Activated naive CD4-positive, alpha-beta T cell treated with anti-CD3 and anti-CD28 coated beads for 36 hours (primary cell): ENCODE measurements around the gene ABHD8. TPM values are rescaled to one million over a fixed set of nuclear protein-coding genes. Genes with fewer than 3 reads are reported as not detected.

Experiments used
- CTCF ChIA-PET: fragments of 350-600 bp; sonication (Branson Sonifier 250); formaldehyde crosslinking; loops from one replicate; lab custom pipeline; 2021; ENCODE audit warnings: antibody characterized with exemption; lab: Charles Lee
- DNase-seq: peaks from one replicate; pipeline ENCODE4 v3.0.0-alpha.2; 2020
- H3K27ac Mint-ChIP-seq: one replicate; pipeline ENCODE4 v1.8.0; 2021; ENCODE audit warnings: mild to moderate bottlenecking, mixed read lengths
- H3K27me3 Mint-ChIP-seq: one replicate; pipeline ENCODE4 v1.8.0; 2021; ENCODE audit warnings: low read depth, mixed read lengths
- H3K36me3 Mint-ChIP-seq: one replicate; pipeline ENCODE4 v1.8.0; 2021; ENCODE audit warnings: low read depth, mixed read lengths
- H3K4me1 Mint-ChIP-seq: one replicate; pipeline ENCODE4 v1.8.0; 2021; ENCODE audit warnings: low read depth, mixed read lengths
- H3K4me3 Mint-ChIP-seq: one replicate; pipeline ENCODE4 v1.8.0; 2021; ENCODE audit warnings: mild to moderate bottlenecking, moderate library complexity, mixed read lengths
- H3K9me3 Mint-ChIP-seq: one replicate; pipeline ENCODE4 v1.8.0; 2021; ENCODE audit warnings: mixed read lengths
- intact Hi-C: fragments of 100-400 bp; cut with micrococcal nuclease; formaldehyde crosslinking; loops from one replicate; pipeline ENCODE4 v1.15.1; 2023
- total RNA-seq, 2 experiments: library from RNA; stranded (reverse); gene quantifications; one replicate each; pipeline ENCODE4 v1.2.3, GENCODE V29; 2021

ABHD8 gene
- total RNA-seq, 2 experiments from 2014 or later, result 4.1 to 4.4 TPM

GRCh38 chr19:17309198-17309964 lies 6.2 kb upstream of the ABHD8 start, which contains the start of gene DDA1:
Gene DDA1 (plus strand): TSS chr19:17309563. CDS start chr19:17309655, 92 bp downstream.
- Mint-ChIP-seq H3K4me1 (peaks cover 47% of the 10 kb centered on the region), H3K4me3 (peak within 1 kb of the TSS; percentile 97), H3K27me3 (no peaks in the 10 kb centered on the region), H3K9me3 (no peaks in the 10 kb centered on the region), H3K27ac (peak within 1 kb of the TSS; percentile 86), H3K36me3 (peaks cover 7% of the 10 kb centered on the region)
- peak; percentile 100 for DNase-seq
- CTCF ChIA-PET, result interaction anchor here (0.5 to 2.1 kb wide), 5 partner anchors 9 to 117 kb away, joined by 3 to 6 read pairs (median 3); partner anchors contain the start of gene BABAM1
- intact Hi-C loops, result loop anchor here (1.0 to 10.0 kb wide), 9 partner anchors 19 to 767 kb away; partner anchors contain the start of genes CHERP, GTPBP3, HAUS8 and MYO9B

GRCh38 chr19:17307876-17308377 lies 4.7 kb upstream of the ABHD8 start:
- H3K9me3 Mint-ChIP-seq, result no peaks in the 10 kb centered on the region
- peaks cover 5% of the 10 kb centered on the region for H3K36me3 Mint-ChIP-seq
- no peaks in the 10 kb centered on the region for H3K27me3 Mint-ChIP-seq
- H3K4me1 Mint-ChIP-seq, result peaks cover 55% of the 10 kb centered on the region
- H3K4me3 Mint-ChIP-seq, result peak overlapping the region; percentile 27
- no peak for DNase-seq
- CTCF ChIA-PET, result interaction anchor here (0.6 kb wide), 1 partner anchor 47 kb away, joined by 3 read pairs; no protein-coding TSS in a partner anchor
- H3K27ac Mint-ChIP-seq, result peak overlapping the region; percentile 61
- intact Hi-C loops, result loop anchor here (5.0 to 10.0 kb wide), 2 partner anchors 204 to 473 kb away; partner anchors contain the start of gene PGLS

- Mint-ChIP-seq H3K4me1 (peaks cover 54% of the 10 kb centered on the region), H3K36me3 (no peaks in the 10 kb centered on the region), H3K27me3 (no peaks in the 10 kb centered on the region), H3K27ac (peak overlapping the region; percentile 88), H3K4me3 (peak overlapping the region; percentile 89), H3K9me3 (no peaks in the 10 kb centered on the region)
- DNase-seq, result no peak
- intact Hi-C loops, result loop anchor here (5.0 to 10.0 kb wide), 2 partner anchors 206 to 471 kb away; partner anchors contain the start of gene PGLS
- CTCF ChIA-PET, result interaction anchor here (1.0 kb wide), 1 partner anchor 79 kb away, joined by 5 read pairs; no protein-coding TSS in a partner anchor
Observed at GRCh38 chr19:17306285-17306714, 3.1 kb upstream of the ABHD8 start.

GRCh38 chr19:17305517-17306284 lies 2.5 kb upstream of the ABHD8 start, which contains the start of gene MRPL34:
Gene MRPL34 (plus strand): TSS chr19:17305872. CDS start chr19:17305893, 21 bp downstream.
- no peaks in the 10 kb centered on the region for H3K36me3 Mint-ChIP-seq
- H3K4me1 Mint-ChIP-seq, result peaks cover 48% of the 10 kb centered on the region
- peak; percentile 97 for DNase-seq
- no peaks in the 10 kb centered on the region for H3K9me3 Mint-ChIP-seq
- CTCF ChIA-PET, result interaction anchor here (0.6 to 1.3 kb wide), 9 partner anchors 12 to 1819 kb away, joined by 3 to 7 read pairs (median 6); no protein-coding TSS in a partner anchor
- H3K27ac Mint-ChIP-seq, result peak within 1 kb of the TSS; percentile 88
- no peaks in the 10 kb centered on the region for H3K27me3 Mint-ChIP-seq
- peak within 1 kb of the TSS; percentile 89 for H3K4me3 Mint-ChIP-seq
- intact Hi-C loops, result loop anchor here (1.0 to 10.0 kb wide), 7 partner anchors 13 to 471 kb away; partner anchors contain the start of genes BABAM1, GTPBP3 and PGLS

GRCh38 chr19:17305216-17305516 lies 1.9 kb upstream of the ABHD8 start:
- Mint-ChIP-seq H3K4me3 (peak overlapping the region; percentile 89), H3K27me3 (no peaks in the 10 kb centered on the region), H3K9me3 (no peaks in the 10 kb centered on the region), H3K4me1 (peaks cover 42% of the 10 kb centered on the region), H3K36me3 (no peaks in the 10 kb centered on the region), H3K27ac (peak overlapping the region; percentile 88)
- CTCF ChIA-PET, result interaction anchor here (0.6 to 1.3 kb wide), 8 partner anchors 11 to 1820 kb away, joined by 3 to 7 read pairs (median 6); no protein-coding TSS in a partner anchor
- intact Hi-C loops, result loop anchor here (1.0 to 10.0 kb wide), 7 partner anchors 13 to 470 kb away; partner anchors contain the start of genes BABAM1, GTPBP3 and PGLS
- no peak for DNase-seq

GRCh38 chr19:17304386-17305215 lies 1.4 kb upstream of the ABHD8 start:
- Mint-ChIP-seq H3K4me3 (peak overlapping the region; percentile 89), H3K36me3 (no peaks in the 10 kb centered on the region), H3K4me1 (peaks cover 41% of the 10 kb centered on the region), H3K27me3 (no peaks in the 10 kb centered on the region), H3K9me3 (no peaks in the 10 kb centered on the region), H3K27ac (peak overlapping the region; percentile 88)
- CTCF ChIA-PET, result interaction anchor here (0.6 to 2.5 kb wide), 10 partner anchors 10 to 644 kb away, joined by 3 to 10 read pairs (median 6); no protein-coding TSS in a partner anchor
- intact Hi-C loops, result loop anchor here (1.0 to 10.0 kb wide), 7 partner anchors 12 to 470 kb away; partner anchors contain the start of genes BABAM1, GTPBP3 and PGLS
- DNase-seq, result no peak

- peaks cover 38% of the 10 kb centered on the region for H3K4me1 Mint-ChIP-seq
- no peak for DNase-seq
- no peaks in the 10 kb centered on the region for H3K9me3 Mint-ChIP-seq
- CTCF ChIA-PET, result interaction anchor here (0.9 to 2.5 kb wide), 3 partner anchors 11 to 20 kb away, joined by 3 to 10 read pairs (median 3); no protein-coding TSS in a partner anchor
- H3K36me3 Mint-ChIP-seq, result no peaks in the 10 kb centered on the region
- peak overlapping the region; percentile 64 for H3K4me3 Mint-ChIP-seq
- H3K27me3 Mint-ChIP-seq, result no peaks in the 10 kb centered on the region
- intact Hi-C loops, result loop anchor here (10.0 kb wide), 1 partner anchor 469 kb away; no protein-coding TSS in a partner anchor
- H3K27ac Mint-ChIP-seq, result no peak overlapping the region
Observed at GRCh38 chr19:17303940-17304267, 679 bp upstream of the ABHD8 start.

GRCh38 chr19:17302391-17303166 lies 646 bp downstream of the ABHD8 start:
- peaks cover 33% of the 10 kb centered on the region for H3K4me1 Mint-ChIP-seq

GRCh38 chr19:17300992-17301619 lies 2.1 kb downstream of the ABHD8 start:
- no peak overlapping the region for H3K27ac Mint-ChIP-seq
- DNase-seq, result no peak
- H3K4me1 Mint-ChIP-seq, result peaks cover 27% of the 10 kb centered on the region
- peaks cover 4% of the 10 kb centered on the region for H3K36me3 Mint-ChIP-seq
- no peaks in the 10 kb centered on the region for H3K27me3 Mint-ChIP-seq
- intact Hi-C loops, result loop anchor here (10.0 kb wide), 1 partner anchor 466 kb away; no protein-coding TSS in a partner anchor
- no peak overlapping the region for H3K4me3 Mint-ChIP-seq
- H3K9me3 Mint-ChIP-seq, result no peaks in the 10 kb centered on the region
- CTCF ChIA-PET, result interaction anchor here (1.3 kb wide), 1 partner anchor 8 kb away, joined by 3 read pairs; the partner anchor contains the start of gene DDA1

More at GRCh38 chr19:17302391-17303166, 646 bp downstream of the ABHD8 start:
- no peaks in the 10 kb centered on the region for H3K27me3 Mint-ChIP-seq
- H3K4me3 Mint-ChIP-seq, result peak overlapping the region; percentile 64
- peaks cover 4% of the 10 kb centered on the region for H3K36me3 Mint-ChIP-seq
- H3K27ac Mint-ChIP-seq, result no peak overlapping the region
- intact Hi-C loops, result loop anchor here (10.0 kb wide), 1 partner anchor 468 kb away; no protein-coding TSS in a partner anchor
- H3K9me3 Mint-ChIP-seq, result no peaks in the 10 kb centered on the region
- peak; percentile 17 for DNase-seq
- CTCF ChIA-PET, result interaction anchor here (0.6 to 2.5 kb wide), 2 partner anchors 10 to 68 kb away, joined by 3 to 10 read pairs; no protein-coding TSS in a partner anchor

- no peak overlapping the region for H3K27ac Mint-ChIP-seq
- CTCF ChIA-PET, result interaction anchor here (0.6 to 1.5 kb wide), 3 partner anchors 29 to 103 kb away, joined by 3 read pairs; partner anchors contain the start of gene BABAM1
- H3K27me3 Mint-ChIP-seq, result no peaks in the 10 kb centered on the region
- peaks cover 4% of the 10 kb centered on the region for H3K36me3 Mint-ChIP-seq
- no peak for DNase-seq
- H3K4me3 Mint-ChIP-seq, result no peak overlapping the region
- intact Hi-C loops, result no loop called here
- H3K9me3 Mint-ChIP-seq, result no peaks in the 10 kb centered on the region
- H3K4me1 Mint-ChIP-seq, result peaks cover 10% of the 10 kb centered on the region
Observed at GRCh38 chr19:17296976-17297375, 6.2 kb downstream of the ABHD8 start.
